BJ (cell line): Measurements from ENCODE around the gene DCDC1. TPM values are rescaled to one million over a fixed set of nuclear protein-coding genes. Genes with fewer than 3 reads are reported as not detected.
A peak's percentile ranks its signal among the peaks of the same experiment; 100 is the strongest.

Experiments
- CTCF ChIA-PET: fragments of 350-600 bp; formaldehyde crosslinking; extraction: SDS; loops from one replicate; lab custom pipeline; 2021; ENCODE audit warnings: antibody characterized with exemption, inconsistent platforms; lab: Yijun Ruan, JAX
- POLR2A ChIA-PET: fragments of 300-600 bp; sonication (Branson Sonifier 250); formaldehyde crosslinking; extraction: SDS; loops from one replicate; lab custom pipeline; 2021; ENCODE audit warnings: antibody characterized with exemption; lab: Charles Lee
- DNase-seq: peaks from one replicate; pipeline ENCODE4 v3.0.0-alpha.2; 2011; ENCODE audit warnings: low read depth
- H3K27me3 ChIP-seq: 2 replicates; pipeline ENCODE4 v1.6.0; 2011; ENCODE audit warnings: low read length; ENCODE audit not compliant: control insufficient read depth, insufficient read depth
- H3K36me3 ChIP-seq: 2 replicates; pipeline ENCODE4 v1.5.1; 2011; ENCODE audit warnings: low read length; ENCODE audit not compliant: control insufficient read depth, insufficient read depth
- H3K4me3 ChIP-seq: 2 replicates; pipeline ENCODE4 v1.5.1; 2011; ENCODE audit warnings: low read depth, mild to moderate bottlenecking, control low read depth, low read length
- polyA plus RNA-seq: library from polyadenylated mRNA; depleted of rRNA; stranded (reverse); fragments of >200 nt; gene quantifications from 2 replicates; pipeline ENCODE4 v1.2.3, GENCODE V29; 2011
- TF ChIP-seq, protein P1 (sequence below): IDR thresholded peaks from 2 replicates; pipeline ENCODE4 v1.5.1; 2011; ENCODE audit warnings: low read depth, mild to moderate bottlenecking, control low read depth, inconsistent platforms, low read length, moderate library complexity; ENCODE audit not compliant: insufficient read depth

DCDC1 gene
- polyA plus RNA-seq, 1 experiment = not detected

DNA sequence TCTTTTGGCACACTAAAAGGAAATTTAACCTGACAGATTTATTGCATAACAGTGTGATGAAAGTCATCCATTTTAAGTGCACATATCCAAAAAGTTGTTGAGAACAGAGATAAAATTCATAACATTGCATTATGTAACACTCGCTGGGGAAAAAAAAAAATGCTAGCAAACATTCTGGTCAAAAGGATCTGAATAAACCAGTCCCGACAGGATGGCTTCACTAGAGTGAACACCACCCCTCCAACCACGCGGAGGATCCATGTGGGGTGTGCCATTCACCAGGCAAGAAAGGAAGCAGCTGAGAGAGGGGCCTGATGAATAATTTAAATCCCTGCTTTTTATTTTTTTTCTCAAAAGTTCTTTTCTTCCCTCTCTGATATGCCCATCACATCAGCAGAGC, 258.7 kb downstream of the DCDC1 start:
- no peaks in the 10 kb centered on the region for H3K27me3 ChIP-seq
- no peak overlapping the region for H3K4me3 ChIP-seq
- H3K36me3 ChIP-seq = no peaks in the 10 kb centered on the region
- CTCF ChIA-PET = interaction anchor here (0.7 kb wide), 1 partner anchor 72 kb away, joined by 4 read pairs; no protein-coding TSS in a partner anchor
- no peak for DNase-seq
- TF ChIP-seq, protein P1, sequence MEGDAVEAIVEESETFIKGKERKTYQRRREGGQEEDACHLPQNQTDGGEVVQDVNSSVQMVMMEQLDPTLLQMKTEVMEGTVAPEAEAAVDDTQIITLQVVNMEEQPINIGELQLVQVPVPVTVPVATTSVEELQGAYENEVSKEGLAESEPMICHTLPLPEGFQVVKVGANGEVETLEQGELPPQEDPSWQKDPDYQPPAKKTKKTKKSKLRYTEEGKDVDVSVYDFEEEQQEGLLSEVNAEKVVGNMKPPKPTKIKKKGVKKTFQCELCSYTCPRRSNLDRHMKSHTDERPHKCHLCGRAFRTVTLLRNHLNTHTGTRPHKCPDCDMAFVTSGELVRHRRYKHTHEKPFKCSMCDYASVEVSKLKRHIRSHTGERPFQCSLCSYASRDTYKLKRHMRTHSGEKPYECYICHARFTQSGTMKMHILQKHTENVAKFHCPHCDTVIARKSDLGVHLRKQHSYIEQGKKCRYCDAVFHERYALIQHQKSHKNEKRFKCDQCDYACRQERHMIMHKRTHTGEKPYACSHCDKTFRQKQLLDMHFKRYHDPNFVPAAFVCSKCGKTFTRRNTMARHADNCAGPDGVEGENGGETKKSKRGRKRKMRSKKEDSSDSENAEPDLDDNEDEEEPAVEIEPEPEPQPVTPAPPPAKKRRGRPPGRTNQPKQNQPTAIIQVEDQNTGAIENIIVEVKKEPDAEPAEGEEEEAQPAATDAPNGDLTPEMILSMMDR = no peak
- POLR2A ChIA-PET = no interaction called here

- Histone ChIP-seq H3K4me3 (no peak overlapping the region), H3K36me3 (no peaks in the 10 kb centered on the region), H3K27me3 (no peaks in the 10 kb centered on the region)
- ChIA-PET POLR2A (no interaction called here), CTCF (no interaction called here)
- no peak for DNase-seq
- TF ChIP-seq, protein P1 = no peak
These were observed 260.1 kb downstream of the DCDC1 start for GRCh38 chr11:31109446-31109845.

DNA sequence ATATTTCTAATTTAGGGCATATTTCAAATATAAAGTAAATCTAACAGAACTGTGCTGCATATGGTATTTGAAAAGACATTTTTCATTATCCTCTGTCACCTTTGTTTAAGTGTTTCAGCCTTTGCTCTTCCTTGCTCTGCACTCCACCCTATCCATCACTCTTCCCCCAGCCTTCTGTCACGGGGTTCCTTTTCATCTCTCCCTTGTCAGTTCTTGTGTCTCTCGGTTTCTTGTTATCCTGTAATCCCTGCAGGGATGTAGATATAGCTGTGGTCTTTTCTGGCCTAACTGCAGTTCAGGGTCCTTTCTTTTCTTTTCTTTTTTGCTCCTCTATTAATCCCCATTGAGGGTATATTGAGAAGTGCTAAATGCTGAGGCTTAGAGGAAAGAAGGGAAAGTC, 261.9 kb downstream of the DCDC1 start:
- TF ChIP-seq, protein P1 = no peak
- CTCF ChIA-PET = no interaction called here
- DNase-seq = no peak
- POLR2A ChIA-PET = no interaction called here
- Histone ChIP-seq H3K27me3 (no peaks in the 10 kb centered on the region), H3K4me3 (no peak overlapping the region), H3K36me3 (no peaks in the 10 kb centered on the region)

- CTCF ChIA-PET = interaction anchor here (0.6 kb wide), 1 partner anchor 102 kb away, joined by 4 read pairs; no protein-coding TSS in a partner anchor
- Histone ChIP-seq H3K27me3 (no peaks in the 10 kb centered on the region), H3K4me3 (no peak overlapping the region), H3K36me3 (no peaks in the 10 kb centered on the region)
- POLR2A ChIA-PET = no interaction called here
- TF ChIP-seq, protein P1 = peak; percentile 33
- no peak for DNase-seq
These were observed 262.5 kb downstream of the DCDC1 start for GRCh38 chr11:31106968-31107576.

- H3K4me3 ChIP-seq = no peak overlapping the region
- CTCF ChIA-PET = no interaction called here
- H3K36me3 ChIP-seq = no peaks in the 10 kb centered on the region
- TF ChIP-seq, protein P1 = no peak
- no peak for DNase-seq
- POLR2A ChIA-PET = no interaction called here
- H3K27me3 ChIP-seq = no peaks in the 10 kb centered on the region
These were observed 263.2 kb downstream of the DCDC1 start for GRCh38 chr11:31106326-31106725.
